Skeletal muscle satellite cell (primary cell): Measurements from ENCODE around the gene THAP5.

Experiments
- H3K27me3 ChIP-seq: 2 replicates; pipeline ENCODE4 v1.7.0; 2013; ENCODE audit warnings: low read length; ENCODE audit not compliant: control insufficient read depth, insufficient read depth
- H3K36me3 ChIP-seq: 2 replicates; pipeline ENCODE4 v1.7.0; 2013; ENCODE audit warnings: mild to moderate bottlenecking, control low read depth, low read length; ENCODE audit not compliant: insufficient read depth
- H3K4me1 ChIP-seq: 2 replicates; pipeline ENCODE4 v1.7.0; 2013; ENCODE audit warnings: low read length; ENCODE audit not compliant: control insufficient read depth, insufficient read depth
- H3K4me2 ChIP-seq: 2 replicates; pipeline ENCODE4 v1.7.0; 2013; ENCODE audit warnings: mild to moderate bottlenecking, low read length
- H3K4me3 ChIP-seq: 2 replicates; pipeline ENCODE4 v1.7.0; 2013; ENCODE audit warnings: low read length
- H3K9ac ChIP-seq: 2 replicates; pipeline ENCODE4 v1.7.0; 2013; ENCODE audit warnings: mild to moderate bottlenecking, low read depth, low read length, moderate library complexity
- H3K9me3 ChIP-seq: replicated peaks from 2 replicates; pipeline ENCODE4 v1.7.0; 2013; ENCODE audit warnings: mild to moderate bottlenecking, control low read depth, low read length

Gene THAP5

DNA sequence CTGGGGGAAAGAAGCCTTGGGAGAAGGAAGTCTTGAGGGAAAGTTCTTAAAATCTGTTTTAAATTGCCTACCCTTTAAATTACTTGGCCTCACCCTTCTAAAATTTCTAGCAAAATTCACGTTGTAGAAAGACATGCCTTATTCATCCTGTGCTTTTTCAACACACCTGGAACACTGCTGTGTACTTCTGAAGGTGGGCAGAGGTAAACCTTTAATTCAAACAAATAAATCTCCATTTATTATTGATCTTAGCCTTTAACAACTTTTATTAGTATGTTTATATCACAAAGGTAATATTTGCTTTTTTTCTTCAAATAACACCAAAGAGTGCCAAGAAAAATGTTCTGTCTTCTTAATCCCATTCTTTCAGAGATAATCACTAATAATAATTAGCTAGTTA lies 30.9 kb upstream of the THAP5 start:
- H3K4me1 ChIP-seq, result no peaks in the 10 kb centered on the region
- no peaks in the 10 kb centered on the region for H3K9me3 ChIP-seq
- peaks cover 42% of the 10 kb centered on the region for H3K27me3 ChIP-seq
- no peak overlapping the region for H3K4me3 ChIP-seq
- H3K9ac ChIP-seq, result no peak overlapping the region
- H3K4me2 ChIP-seq, result no peak overlapping the region
- no peaks in the 10 kb centered on the region for H3K36me3 ChIP-seq

GRCh38 chr7:108598914-108599580 lies 29.5 kb upstream of the THAP5 start:
- Histone ChIP-seq H3K9ac (no peak overlapping the region), H3K27me3 (peaks cover 35% of the 10 kb centered on the region), H3K36me3 (no peaks in the 10 kb centered on the region), H3K4me3 (no peak overlapping the region), H3K4me1 (no peaks in the 10 kb centered on the region), H3K4me2 (no peak overlapping the region), H3K9me3 (no peaks in the 10 kb centered on the region)

DNA sequence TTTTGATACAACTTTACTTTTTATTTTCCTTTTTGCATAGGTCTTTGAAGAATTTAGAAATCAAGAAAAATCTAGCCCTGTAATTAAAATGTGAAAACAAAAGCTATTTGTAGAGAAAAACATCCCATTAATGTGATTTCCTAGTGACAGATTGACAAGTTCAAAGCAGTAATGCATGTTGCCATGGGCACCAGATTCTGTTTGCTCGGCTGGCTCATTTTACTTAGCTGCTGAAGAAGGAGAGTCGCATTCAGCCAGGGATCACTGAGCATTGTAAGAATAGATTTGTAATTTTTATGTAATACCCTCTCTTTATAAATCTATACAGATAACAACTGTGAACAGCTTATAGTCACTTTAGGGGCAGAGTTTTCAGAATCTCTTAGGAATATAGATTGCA lies 28.6 kb upstream of the THAP5 start:
- H3K9ac ChIP-seq, result no peak overlapping the region
- H3K36me3 ChIP-seq, result no peaks in the 10 kb centered on the region
- no peak overlapping the region for H3K4me2 ChIP-seq
- H3K9me3 ChIP-seq, result no peaks in the 10 kb centered on the region
- H3K4me3 ChIP-seq, result no peak overlapping the region
- H3K4me1 ChIP-seq, result no peaks in the 10 kb centered on the region
- peaks cover 35% of the 10 kb centered on the region for H3K27me3 ChIP-seq

GRCh38 chr7:108596560-108596959 lies 27.1 kb upstream of the THAP5 start:
- Histone ChIP-seq H3K27me3 (peaks cover 34% of the 10 kb centered on the region), H3K36me3 (no peaks in the 10 kb centered on the region), H3K9me3 (no peaks in the 10 kb centered on the region), H3K4me2 (no peak overlapping the region), H3K9ac (no peak overlapping the region), H3K4me1 (no peaks in the 10 kb centered on the region), H3K4me3 (no peak overlapping the region)

DNA sequence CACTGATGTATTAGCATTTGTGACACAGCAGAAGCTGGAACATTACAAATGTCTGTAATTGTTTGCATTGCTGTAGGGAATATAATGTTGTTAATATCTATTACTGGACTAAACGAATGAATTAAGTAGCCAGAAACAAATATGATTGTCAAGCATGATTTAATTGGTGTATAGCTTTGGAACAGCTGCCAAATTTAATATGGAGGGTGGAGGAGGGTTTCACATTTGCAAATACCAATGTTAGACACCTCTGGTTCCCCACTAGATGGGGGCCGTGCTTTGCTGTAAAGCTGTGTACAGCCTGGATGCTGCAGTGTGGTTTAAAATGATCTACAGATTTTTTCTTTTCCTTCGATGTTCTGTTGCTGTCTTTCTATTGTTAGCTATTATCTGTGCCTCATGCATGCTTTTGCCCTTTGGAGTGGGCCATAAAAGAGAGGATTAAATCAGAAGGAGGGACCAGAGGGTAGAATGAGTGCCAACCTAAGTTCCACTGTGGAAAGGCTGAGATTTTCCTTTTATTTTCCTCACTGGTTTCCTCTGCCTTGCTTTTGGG lies 23.2 kb upstream of the THAP5 start:
- Histone ChIP-seq H3K9me3 (no peaks in the 10 kb centered on the region), H3K27me3 (peaks cover 4% of the 10 kb centered on the region), H3K9ac (no peak overlapping the region), H3K4me3 (no peak overlapping the region), H3K36me3 (no peaks in the 10 kb centered on the region), H3K4me2 (no peak overlapping the region), H3K4me1 (no peaks in the 10 kb centered on the region)

DNA sequence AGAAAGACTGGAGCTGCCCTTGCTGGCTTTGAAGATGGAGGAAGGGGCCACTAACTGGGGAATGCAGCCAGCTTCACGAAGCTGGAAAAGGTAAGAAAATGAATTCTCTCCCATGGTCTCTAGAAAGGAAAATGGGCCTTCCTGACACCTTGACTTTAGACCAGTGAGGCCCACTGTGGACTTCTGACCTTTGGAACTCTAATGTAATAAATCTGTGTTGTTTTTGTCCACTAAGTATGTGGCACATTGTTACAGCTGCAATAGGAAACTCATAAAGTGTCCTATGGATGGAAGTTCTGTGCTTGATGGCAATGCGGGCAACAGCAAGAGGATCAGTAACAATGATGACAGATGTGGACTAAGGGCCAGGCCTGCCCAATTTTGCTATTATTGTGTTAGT lies 21.1 kb upstream of the THAP5 start:
- Histone ChIP-seq H3K27me3 (peaks cover 13% of the 10 kb centered on the region), H3K36me3 (no peaks in the 10 kb centered on the region), H3K4me3 (no peak overlapping the region), H3K9me3 (no peaks in the 10 kb centered on the region), H3K4me2 (no peak overlapping the region), H3K4me1 (no peaks in the 10 kb centered on the region), H3K9ac (no peak overlapping the region)

DNA sequence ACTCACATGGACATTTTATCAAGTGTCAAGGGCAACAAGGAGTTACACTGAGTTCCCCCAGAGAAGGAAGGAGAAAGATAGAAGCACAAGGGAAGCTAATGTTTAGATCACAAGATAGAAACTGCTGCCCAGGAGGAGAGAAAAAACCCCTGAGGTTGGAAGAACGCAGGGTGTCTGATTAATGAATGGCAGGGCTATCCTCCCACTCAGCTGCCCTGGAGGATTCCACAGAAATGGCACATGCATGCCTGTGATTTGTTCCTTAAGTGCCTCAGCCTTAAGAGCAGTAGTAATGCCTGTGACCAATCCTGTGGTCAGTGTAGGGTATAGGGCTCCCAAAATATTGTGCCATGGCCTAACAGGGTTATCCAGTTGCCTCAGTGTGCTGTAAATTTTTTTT lies 20.4 kb upstream of the THAP5 start:
- Histone ChIP-seq H3K36me3 (no peaks in the 10 kb centered on the region), H3K27me3 (peaks cover 16% of the 10 kb centered on the region), H3K9me3 (no peaks in the 10 kb centered on the region), H3K4me1 (no peaks in the 10 kb centered on the region), H3K4me2 (no peak overlapping the region), H3K4me3 (no peak overlapping the region), H3K9ac (no peak overlapping the region)

DNA sequence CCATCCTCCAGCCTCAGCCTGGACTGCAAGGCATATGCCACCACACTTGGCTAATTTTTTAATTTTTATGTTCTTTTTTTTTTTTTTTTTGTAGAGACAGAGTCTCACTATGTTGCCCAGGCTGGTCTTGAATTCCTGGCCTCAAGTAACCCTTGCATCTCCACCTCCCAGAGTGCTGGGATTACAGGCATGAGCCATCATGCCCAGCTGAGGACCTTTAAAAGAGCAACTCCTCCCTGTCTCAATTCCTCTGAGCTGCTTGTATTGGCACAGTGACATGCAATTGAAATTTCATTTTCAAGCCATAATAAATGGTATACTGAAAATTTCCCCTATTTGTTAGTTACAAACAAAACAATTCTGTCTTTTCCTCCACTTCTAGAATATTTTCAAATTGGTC lies 19.7 kb upstream of the THAP5 start:
- Histone ChIP-seq H3K9me3 (no peaks in the 10 kb centered on the region), H3K4me1 (no peaks in the 10 kb centered on the region), H3K4me3 (no peak overlapping the region), H3K4me2 (no peak overlapping the region), H3K36me3 (no peaks in the 10 kb centered on the region), H3K9ac (no peak overlapping the region), H3K27me3 (peaks cover 16% of the 10 kb centered on the region)

DNA sequence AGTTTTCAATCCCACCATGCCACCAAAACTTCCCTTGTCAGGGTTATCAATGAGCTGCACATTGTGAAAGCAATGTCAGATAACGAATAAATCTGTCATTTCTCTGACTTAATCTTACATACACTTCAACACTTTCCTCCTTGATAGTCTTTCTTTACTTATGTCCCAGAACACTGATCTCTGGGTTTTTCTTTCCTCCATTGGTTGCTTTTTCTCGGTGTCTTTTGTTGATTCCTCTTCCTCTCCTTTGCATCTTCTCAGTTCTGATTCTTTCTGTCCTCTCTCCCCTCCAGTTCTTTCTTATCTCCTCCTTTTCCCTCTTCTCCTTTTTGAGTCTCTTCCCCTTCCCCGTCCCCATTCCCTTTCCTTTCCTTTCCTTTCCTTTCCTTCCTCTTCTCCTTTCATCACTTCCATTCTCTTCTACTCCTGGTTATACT lies 16.8 kb upstream of the THAP5 start:
- Histone ChIP-seq H3K4me1 (no peaks in the 10 kb centered on the region), H3K4me2 (no peak overlapping the region), H3K4me3 (no peak overlapping the region), H3K9ac (no peak overlapping the region), H3K9me3 (no peaks in the 10 kb centered on the region), H3K27me3 (peaks cover 13% of the 10 kb centered on the region), H3K36me3 (no peaks in the 10 kb centered on the region)

GRCh38 chr7:108585843-108586242 lies 16.3 kb upstream of the THAP5 start:
- Histone ChIP-seq H3K27me3 (peaks cover 13% of the 10 kb centered on the region), H3K4me3 (no peak overlapping the region), H3K4me2 (no peak overlapping the region), H3K9me3 (no peaks in the 10 kb centered on the region), H3K9ac (no peak overlapping the region), H3K4me1 (no peaks in the 10 kb centered on the region), H3K36me3 (no peaks in the 10 kb centered on the region)

DNA sequence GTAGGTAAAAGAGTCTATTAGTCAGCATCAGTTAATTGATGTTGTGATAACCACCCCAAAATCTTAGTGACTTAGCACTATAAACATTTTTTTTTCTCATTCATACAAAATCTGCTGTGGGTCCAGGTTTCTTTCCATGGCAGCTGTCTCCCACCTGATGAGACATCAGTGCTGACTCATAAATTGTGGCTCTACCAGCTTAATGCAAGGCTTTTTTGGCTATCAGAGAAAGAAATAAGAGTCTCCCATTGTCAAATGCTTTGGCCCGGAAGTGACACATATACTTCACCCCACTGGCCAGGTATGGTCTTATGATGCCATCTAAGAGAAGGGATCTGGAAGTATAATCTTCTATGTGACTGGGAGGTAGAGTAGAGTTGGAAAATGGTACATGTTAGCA lies 14.7 kb upstream of the THAP5 start:
- Histone ChIP-seq H3K9me3 (no peaks in the 10 kb centered on the region), H3K4me1 (no peaks in the 10 kb centered on the region), H3K4me2 (no peak overlapping the region), H3K4me3 (no peak overlapping the region), H3K27me3 (peaks cover 13% of the 10 kb centered on the region), H3K9ac (no peak overlapping the region), H3K36me3 (no peaks in the 10 kb centered on the region)
